OCI-LY3 (cell line): ENCODE data around the gene SEC14L1.

Source experiments
- CTCF ChIP-seq: fragments of 200-600, 300-600 bp; sonication (generic); IDR thresholded peaks from 2 replicates; pipeline ENCODE4 v1.5.1; 2014; ENCODE audit warnings: antibody characterized with exemption, low read length, low read depth
- EZH2phosphoT487 ChIP-seq: fragments of 200-600 bp; shearing (Covaris generic); IDR thresholded peaks from 2 replicates; pipeline ENCODE4 v1.6.1; 2018; ENCODE audit warnings: antibody characterized with exemption, mixed run types, low read depth

- no peak for TF ChIP-seq CTCF
- TF ChIP-seq EZH2phosphoT487: no peak
These were observed 25.3 kb upstream of the SEC14L1 start for GRCh38 chr17:77115510-77115909.
